C4-2B (cell line): ENCODE measurements around the gene ZNF653.

Experiments used
- H3K27ac ChIP-seq: fragments of 450-650 bp; 2 replicates; pipeline ENCODE4 v1.5.1; 2017
- CTCF ChIP-seq: fragments of 450-650 bp; conservative IDR thresholded peaks from 2 replicates; pipeline ENCODE4 v1.5.1; 2017; ENCODE audit warnings: mild to moderate bottlenecking
- ZFX ChIP-seq: fragments of 450-650 bp; IDR thresholded peaks from 2 replicates; pipeline ENCODE4 v1.6.1; 2017

Gene ZNF653

DNA sequence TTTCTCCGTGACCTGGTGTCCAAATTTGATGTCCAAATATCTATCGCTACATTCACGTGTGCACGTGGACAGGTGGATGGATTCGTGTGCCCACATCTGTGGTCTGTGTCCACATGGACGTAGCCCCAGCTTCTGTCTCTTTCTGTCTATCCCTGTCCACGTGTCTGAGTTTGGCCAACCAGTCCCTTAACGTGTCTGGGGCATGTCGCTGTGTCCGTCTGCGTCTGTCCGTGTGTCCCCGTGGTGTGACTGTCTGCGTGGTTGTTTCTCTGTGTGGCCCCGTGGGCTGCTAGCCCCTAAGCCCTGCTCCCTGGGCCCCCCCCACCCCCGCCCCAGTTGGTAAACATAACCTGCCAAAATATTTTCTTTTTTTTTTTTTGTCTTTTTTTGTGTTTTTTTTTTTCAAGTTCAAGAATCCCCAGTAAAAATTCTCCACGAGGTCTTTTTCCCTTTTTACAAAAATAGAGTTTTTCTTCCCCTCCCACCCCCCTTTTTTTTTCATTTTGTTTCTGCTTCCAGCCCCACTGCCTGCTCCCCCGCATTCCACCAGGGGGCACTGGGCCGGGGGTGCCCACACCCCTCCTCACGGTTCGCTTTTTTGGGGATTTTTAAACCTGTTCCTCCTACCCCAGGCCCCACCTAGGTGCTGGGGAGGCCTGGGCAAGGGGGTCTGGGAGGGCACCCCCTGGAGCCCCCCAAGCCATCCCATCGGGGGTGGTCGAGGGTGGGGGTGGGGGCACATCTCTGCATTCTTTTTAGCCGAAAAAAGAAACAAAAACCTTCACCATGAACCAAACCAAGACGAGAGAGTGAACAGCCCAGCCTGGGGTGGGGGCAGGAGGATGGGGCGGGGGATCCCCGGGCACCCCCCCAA is 51.9 kb downstream of the ZNF653 start:
- H3K27ac ChIP-seq: no peak overlapping the region

DNA sequence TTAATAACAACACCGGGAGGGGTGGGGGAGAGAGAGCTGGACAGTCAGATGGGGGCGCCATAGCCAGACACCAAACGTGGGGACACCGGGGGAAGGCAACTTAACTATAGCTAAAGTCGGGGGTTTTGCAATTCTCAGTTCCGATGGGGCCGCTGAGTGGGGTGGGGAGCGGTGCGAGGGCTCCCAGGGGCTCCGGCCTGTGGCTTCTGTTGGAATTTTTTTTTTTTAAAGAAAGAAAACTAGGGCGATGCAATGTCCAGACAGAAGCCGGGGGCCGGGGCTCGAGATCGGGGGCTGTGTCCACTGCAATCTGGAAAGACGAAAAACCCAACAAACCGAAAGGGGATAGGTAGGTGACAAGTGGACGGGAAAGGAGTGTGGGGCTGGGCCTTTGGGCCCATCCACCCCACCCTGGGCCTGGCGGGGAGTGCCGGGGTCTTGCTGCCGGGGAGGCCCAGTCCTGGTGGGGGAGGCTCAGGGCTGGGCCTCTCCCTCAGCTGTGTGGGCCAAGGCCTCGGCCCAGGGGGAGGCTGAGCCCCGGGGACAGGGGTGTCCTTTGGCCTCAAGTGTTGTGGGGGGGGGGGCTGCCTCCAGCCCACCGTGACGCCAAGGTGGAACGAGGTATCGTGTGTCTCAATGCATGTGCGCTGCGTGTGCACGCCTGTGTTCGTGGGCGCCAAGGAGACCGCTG is 52.9 kb downstream of the ZNF653 start:
- no peak overlapping the region for H3K27ac ChIP-seq
- TF ChIP-seq ZFX: no peak
- TF ChIP-seq CTCF: no peak; the same call in 1 of the 2 replicates

More for the DNA sequence above, 51.9 kb downstream of the ZNF653 start:
- no peak; the same call in 1 of the 2 replicates for TF ChIP-seq CTCF
- no peak for TF ChIP-seq ZFX

DNA sequence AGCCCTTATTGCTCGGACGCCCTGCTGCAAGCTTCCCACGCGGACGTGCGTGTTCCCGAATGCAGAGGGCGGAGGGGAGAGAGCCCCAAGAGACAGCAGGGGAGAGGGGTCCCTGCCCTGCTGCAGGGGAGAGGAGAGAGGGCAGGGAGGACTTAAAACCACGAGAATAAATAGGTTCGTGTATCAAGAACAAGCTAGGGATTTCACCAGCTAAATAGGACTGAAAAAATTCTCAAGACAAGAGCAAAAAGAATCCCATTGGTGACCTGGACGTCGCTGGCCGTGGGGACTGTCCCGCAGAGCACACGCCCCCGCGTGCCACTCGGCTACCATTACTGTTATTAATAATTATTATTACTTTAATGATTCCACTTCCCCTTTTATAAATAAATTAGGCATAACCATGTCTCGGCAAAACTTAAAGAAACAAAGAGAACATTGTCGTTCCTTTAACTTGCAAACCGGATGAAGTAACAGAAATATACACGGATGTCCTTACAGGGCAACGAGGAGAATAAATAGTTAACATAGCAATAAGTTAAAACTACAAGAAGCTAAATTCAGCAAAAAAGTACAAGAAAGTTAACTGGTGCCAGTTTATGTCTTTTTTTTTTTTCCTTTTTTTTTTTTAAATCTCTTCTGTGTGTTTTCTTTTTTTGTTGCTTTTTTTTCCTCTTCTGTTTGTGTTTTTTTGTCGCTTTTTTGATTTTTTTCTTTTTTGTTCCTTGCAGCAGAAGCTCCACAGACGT is 53.6 kb downstream of the ZNF653 start:
- TF ChIP-seq ZFX (no peak), CTCF (no peak)
- no peak overlapping the region for H3K27ac ChIP-seq

DNA sequence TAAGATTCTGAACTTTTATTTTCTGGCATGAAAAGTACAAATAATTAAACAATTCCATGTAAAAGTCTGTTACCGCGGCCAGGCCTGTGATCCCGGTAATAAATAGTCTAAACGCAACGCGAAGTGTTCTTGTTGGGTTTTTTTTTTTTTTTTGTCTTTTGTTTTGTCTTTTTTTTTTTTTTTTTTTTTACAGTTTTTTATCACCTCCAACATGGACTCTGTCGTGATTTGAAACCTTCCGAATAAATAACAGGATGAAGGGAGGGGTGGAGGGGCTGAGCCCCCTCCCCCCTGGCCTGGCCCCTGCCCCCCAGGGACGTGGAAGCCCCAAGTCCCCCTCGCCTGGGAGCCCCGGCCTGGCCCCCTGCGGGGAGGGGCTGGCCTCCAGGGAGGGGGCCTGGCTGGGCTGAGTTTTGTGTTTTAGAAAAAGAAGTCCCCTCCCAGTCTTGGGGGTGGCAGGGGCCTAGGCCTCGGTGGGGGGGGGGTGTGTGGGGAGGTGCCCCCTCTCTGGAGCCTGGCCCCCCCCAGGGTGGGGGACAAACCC is 54.2 kb downstream of the ZNF653 start:
- TF ChIP-seq CTCF: no peak
- no peak for TF ChIP-seq ZFX
- H3K27ac ChIP-seq: no peak overlapping the region

GRCh38 chr19:11450570-11451326 is 54.9 kb downstream of the ZNF653 start:
- TF ChIP-seq CTCF (no peak), ZFX (no peak)
- H3K27ac ChIP-seq: no peak overlapping the region

GRCh38 chr19:11448923-11449554 is 56.6 kb downstream of the ZNF653 start:
- TF ChIP-seq CTCF (no peak), ZFX (no peak)
- no peak overlapping the region for H3K27ac ChIP-seq
